ENCODE data around the gene HHAT. TPM values are rescaled to one million over a fixed set of nuclear protein-coding genes. Genes with fewer than 3 reads are reported as not detected.

HHAT gene
- polyA plus RNA-seq, 1 donor (not counting 4 experiments of a cell fraction or from before 2014, with no cell fraction given): 3.8 TPM

DNA sequence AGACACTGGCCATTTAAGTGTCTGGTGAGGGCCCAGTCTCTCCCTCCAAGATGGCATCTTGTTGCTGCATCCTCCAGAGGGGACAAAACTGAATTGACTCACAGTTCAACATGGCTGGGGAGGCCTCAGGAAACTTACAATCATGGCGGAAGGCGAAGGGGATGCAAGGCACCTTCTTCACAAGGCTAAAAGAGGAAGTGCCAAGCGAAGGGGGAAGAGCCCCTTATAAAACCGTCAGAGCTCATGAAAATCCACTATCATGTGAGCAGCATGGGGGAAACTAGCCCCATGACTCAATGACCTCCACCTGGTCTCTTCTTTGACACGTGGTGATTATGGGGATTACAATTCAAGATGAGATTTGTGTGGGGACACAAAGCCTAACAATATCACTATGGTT is 280.1 kb downstream of the HHAT start:
- no peaks in the 10 kb centered on the region for H3K4me1 ChIP-seq (ENCODE audit: control insufficient read depth, extremely low read depth, insufficient read depth, low read length)
- no peak overlapping the region for H3K4me3 ChIP-seq (ENCODE audit: control insufficient read depth in 2 of 3, extremely low read depth in 1 of 3, insufficient read depth in 2 of 3, low read depth in 1 of 3, low read length in 3 of 3)
- FAIRE-seq: no peak
- dilution Hi-C loops (cut with MboI; ENCODE audit: extremely low pct_ligation_motif_present, low sequenced_read_pairs): no loop called here
- H3K9me1 ChIP-seq (ENCODE audit: control insufficient read depth, extremely low read depth, insufficient read depth, low read length): no peaks in the 10 kb centered on the region
- H3K9ac ChIP-seq (ENCODE audit: control insufficient read depth, extremely low read depth, insufficient read depth, low read length): no peak overlapping the region
- H3K79me2 ChIP-seq (ENCODE audit: control insufficient read depth, insufficient read depth, low read length): no peaks in the 10 kb centered on the region
- H3K27ac ChIP-seq (ENCODE audit: control insufficient read depth, insufficient read depth, low read length): no peak overlapping the region
- H3K9me3 ChIP-seq (ENCODE audit: control insufficient read depth, low read depth, low read length): no peaks in the 10 kb centered on the region
- H3K27me3 ChIP-seq (ENCODE audit: control insufficient read depth, extremely low read depth, insufficient read depth, low read length): no peaks in the 10 kb centered on the region
- H3K36me3 ChIP-seq (ENCODE audit: control insufficient read depth in 2 of 2, extremely low read depth in 1 of 2, insufficient read depth in 2 of 2, low read length in 2 of 2): no peaks in the 10 kb centered on the region
- no peak for DNase-seq (ENCODE audit: low read depth, low spot score)
- H3K4me2 ChIP-seq (ENCODE audit: control insufficient read depth, extremely low read depth, insufficient read depth, low read depth, low read length): no peak overlapping the region
- H2AFZ ChIP-seq (ENCODE audit: control insufficient read depth, low read length): no peak overlapping the region
- no peaks in the 10 kb centered on the region for H4K20me1 ChIP-seq (ENCODE audit: control insufficient read depth, extremely low read depth, insufficient read depth, low read length)
- TF ChIP-seq, protein P1, sequence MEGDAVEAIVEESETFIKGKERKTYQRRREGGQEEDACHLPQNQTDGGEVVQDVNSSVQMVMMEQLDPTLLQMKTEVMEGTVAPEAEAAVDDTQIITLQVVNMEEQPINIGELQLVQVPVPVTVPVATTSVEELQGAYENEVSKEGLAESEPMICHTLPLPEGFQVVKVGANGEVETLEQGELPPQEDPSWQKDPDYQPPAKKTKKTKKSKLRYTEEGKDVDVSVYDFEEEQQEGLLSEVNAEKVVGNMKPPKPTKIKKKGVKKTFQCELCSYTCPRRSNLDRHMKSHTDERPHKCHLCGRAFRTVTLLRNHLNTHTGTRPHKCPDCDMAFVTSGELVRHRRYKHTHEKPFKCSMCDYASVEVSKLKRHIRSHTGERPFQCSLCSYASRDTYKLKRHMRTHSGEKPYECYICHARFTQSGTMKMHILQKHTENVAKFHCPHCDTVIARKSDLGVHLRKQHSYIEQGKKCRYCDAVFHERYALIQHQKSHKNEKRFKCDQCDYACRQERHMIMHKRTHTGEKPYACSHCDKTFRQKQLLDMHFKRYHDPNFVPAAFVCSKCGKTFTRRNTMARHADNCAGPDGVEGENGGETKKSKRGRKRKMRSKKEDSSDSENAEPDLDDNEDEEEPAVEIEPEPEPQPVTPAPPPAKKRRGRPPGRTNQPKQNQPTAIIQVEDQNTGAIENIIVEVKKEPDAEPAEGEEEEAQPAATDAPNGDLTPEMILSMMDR (optimal IDR thresholded peaks at IDR 0.05 in 1 of 3, IDR thresholded peaks at IDR 0.05 in 1 of 3, conservative IDR thresholded peaks at IDR 0.05 in 1 of 3; ENCODE audit: extremely low read depth in 1 of 3, insufficient read depth in 2 of 3, low read length in 3 of 3): no peak
- no peak for TF ChIP-seq EZH2 (IDR thresholded peaks at IDR 0.05; ENCODE audit: low read length)

DNA sequence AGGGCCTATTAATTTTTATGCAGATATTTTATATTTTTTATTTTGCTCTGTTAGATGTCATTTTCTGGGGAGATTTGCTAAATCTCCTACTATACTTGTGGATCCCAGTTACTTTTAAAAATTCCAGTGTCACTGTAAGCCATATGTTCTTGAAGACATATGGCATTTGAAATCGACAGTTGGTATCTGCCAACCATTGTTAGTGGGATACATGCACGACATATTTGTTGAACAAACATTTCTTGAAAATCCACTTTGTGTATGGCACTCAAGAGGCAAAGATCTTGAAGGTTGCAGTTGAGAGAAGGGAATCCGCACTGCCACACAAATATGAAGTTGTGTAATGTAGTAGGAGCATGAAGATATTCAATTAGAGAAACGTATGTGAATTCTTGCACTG is 287.7 kb downstream of the HHAT start:
- H3K4me3 ChIP-seq (ENCODE audit: control insufficient read depth in 2 of 3, extremely low read depth in 1 of 3, insufficient read depth in 2 of 3, low read depth in 1 of 3, low read length in 3 of 3): no peak overlapping the region
- dilution Hi-C loops (cut with MboI; ENCODE audit: extremely low pct_ligation_motif_present, low sequenced_read_pairs): no loop called here
- FAIRE-seq (no peak), DNase-seq (ENCODE audit: low read depth, low spot score) (no peak)
- H3K27me3 ChIP-seq (ENCODE audit: control insufficient read depth, extremely low read depth, insufficient read depth, low read length): no peaks in the 10 kb centered on the region
- no peaks in the 10 kb centered on the region for H4K20me1 ChIP-seq (ENCODE audit: control insufficient read depth, extremely low read depth, insufficient read depth, low read length)
- no peaks in the 10 kb centered on the region for H3K36me3 ChIP-seq (ENCODE audit: control insufficient read depth in 2 of 2, extremely low read depth in 1 of 2, insufficient read depth in 2 of 2, low read length in 2 of 2)
- H3K4me1 ChIP-seq (ENCODE audit: control insufficient read depth, extremely low read depth, insufficient read depth, low read length): no peaks in the 10 kb centered on the region
- TF ChIP-seq EZH2 (IDR thresholded peaks at IDR 0.05; ENCODE audit: low read length): no peak
- H2AFZ ChIP-seq (ENCODE audit: control insufficient read depth, low read length): no peak overlapping the region
- no peak overlapping the region for H3K4me2 ChIP-seq (ENCODE audit: control insufficient read depth, extremely low read depth, insufficient read depth, low read depth, low read length)
- no peak overlapping the region for H3K9ac ChIP-seq (ENCODE audit: control insufficient read depth, extremely low read depth, insufficient read depth, low read length)
- H3K79me2 ChIP-seq (ENCODE audit: control insufficient read depth, insufficient read depth, low read length): no peaks in the 10 kb centered on the region
- no peak overlapping the region for H3K27ac ChIP-seq (ENCODE audit: control insufficient read depth, insufficient read depth, low read length)
- no peaks in the 10 kb centered on the region for H3K9me3 ChIP-seq (ENCODE audit: control insufficient read depth, low read depth, low read length)
- no peaks in the 10 kb centered on the region for H3K9me1 ChIP-seq (ENCODE audit: control insufficient read depth, extremely low read depth, insufficient read depth, low read length)

DNA sequence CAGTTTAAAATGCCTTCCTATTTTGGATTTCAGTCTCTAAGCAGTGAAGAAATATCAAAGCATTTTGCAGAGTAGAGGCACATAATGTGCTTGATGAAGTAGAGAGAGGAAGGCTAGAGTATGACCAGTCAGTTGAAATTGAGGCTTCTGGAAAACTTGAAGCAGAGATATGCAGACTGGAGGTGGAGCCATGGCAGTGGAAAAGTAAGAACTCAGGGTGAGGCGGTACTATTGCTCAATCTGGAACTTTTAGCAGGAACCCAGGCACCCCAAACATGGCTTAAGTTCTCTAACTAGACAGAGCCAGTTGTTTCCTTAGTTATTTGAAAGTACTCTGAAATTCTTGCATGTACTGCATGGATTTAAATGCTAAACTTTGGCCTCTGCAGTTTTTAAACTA is 288.6 kb downstream of the HHAT start:
- Histone ChIP-seq H3K4me3 (ENCODE audit: control insufficient read depth in 2 of 3, extremely low read depth in 1 of 3, insufficient read depth in 2 of 3, low read depth in 1 of 3, low read length in 3 of 3) (no peak overlapping the region), H3K9me3 (ENCODE audit: control insufficient read depth, low read depth, low read length) (no peaks in the 10 kb centered on the region), H3K4me1 (ENCODE audit: control insufficient read depth, extremely low read depth, insufficient read depth, low read length) (no peaks in the 10 kb centered on the region), H3K27ac (ENCODE audit: control insufficient read depth, insufficient read depth, low read length) (no peak overlapping the region), H3K9ac (ENCODE audit: control insufficient read depth, extremely low read depth, insufficient read depth, low read length) (no peak overlapping the region), H3K79me2 (ENCODE audit: control insufficient read depth, insufficient read depth, low read length) (no peaks in the 10 kb centered on the region), H3K9me1 (ENCODE audit: control insufficient read depth, extremely low read depth, insufficient read depth, low read length) (no peaks in the 10 kb centered on the region), H3K36me3 (ENCODE audit: control insufficient read depth in 2 of 2, extremely low read depth in 1 of 2, insufficient read depth in 2 of 2, low read length in 2 of 2) (no peaks in the 10 kb centered on the region), H4K20me1 (ENCODE audit: control insufficient read depth, extremely low read depth, insufficient read depth, low read length) (no peaks in the 10 kb centered on the region), H3K27me3 (ENCODE audit: control insufficient read depth, extremely low read depth, insufficient read depth, low read length) (no peaks in the 10 kb centered on the region), H3K4me2 (ENCODE audit: control insufficient read depth, extremely low read depth, insufficient read depth, low read depth, low read length) (no peak overlapping the region), H2AFZ (ENCODE audit: control insufficient read depth, low read length) (no peak overlapping the region)
- TF ChIP-seq, protein P1 (optimal IDR thresholded peaks at IDR 0.05 in 1 of 3, IDR thresholded peaks at IDR 0.05 in 1 of 3, conservative IDR thresholded peaks at IDR 0.05 in 1 of 3; ENCODE audit: extremely low read depth in 1 of 3, insufficient read depth in 2 of 3, low read length in 3 of 3): no peak
- no peak for TF ChIP-seq EZH2 (IDR thresholded peaks at IDR 0.05; ENCODE audit: low read length)
- dilution Hi-C loops (cut with MboI; ENCODE audit: extremely low pct_ligation_motif_present, low sequenced_read_pairs): no loop called here
- no peak for DNase-seq (ENCODE audit: low read depth, low spot score)
- no peak for FAIRE-seq
